H54 (cell line): ENCODE data around the gene TK1.

ENCODE experiments used
- DNase-seq: peaks from one replicate; pipeline ENCODE4 v3.0.0; 2011; ENCODE audit warnings: low spot score, mixed read lengths; ENCODE audit not compliant: insufficient read length
- FAIRE-seq: peaks from 3 replicates; lab custom pipeline; 2011; peaks lifted over from hg19 to GRCh38; lab: Jason Lieb, UNC
- POLR2A ChIP-seq: IDR thresholded peaks from 2 replicates; pipeline ENCODE4 v1.6.1; 2011; ENCODE audit warnings: low read depth, mild to moderate bottlenecking, low read length

TK1 gene

GRCh38 chr17:78226055-78226758, 39.4 kb upstream of the TK1 start:
- no peak for TF ChIP-seq POLR2A
- DNase-seq = no peak
- FAIRE-seq = no peak

DNA sequence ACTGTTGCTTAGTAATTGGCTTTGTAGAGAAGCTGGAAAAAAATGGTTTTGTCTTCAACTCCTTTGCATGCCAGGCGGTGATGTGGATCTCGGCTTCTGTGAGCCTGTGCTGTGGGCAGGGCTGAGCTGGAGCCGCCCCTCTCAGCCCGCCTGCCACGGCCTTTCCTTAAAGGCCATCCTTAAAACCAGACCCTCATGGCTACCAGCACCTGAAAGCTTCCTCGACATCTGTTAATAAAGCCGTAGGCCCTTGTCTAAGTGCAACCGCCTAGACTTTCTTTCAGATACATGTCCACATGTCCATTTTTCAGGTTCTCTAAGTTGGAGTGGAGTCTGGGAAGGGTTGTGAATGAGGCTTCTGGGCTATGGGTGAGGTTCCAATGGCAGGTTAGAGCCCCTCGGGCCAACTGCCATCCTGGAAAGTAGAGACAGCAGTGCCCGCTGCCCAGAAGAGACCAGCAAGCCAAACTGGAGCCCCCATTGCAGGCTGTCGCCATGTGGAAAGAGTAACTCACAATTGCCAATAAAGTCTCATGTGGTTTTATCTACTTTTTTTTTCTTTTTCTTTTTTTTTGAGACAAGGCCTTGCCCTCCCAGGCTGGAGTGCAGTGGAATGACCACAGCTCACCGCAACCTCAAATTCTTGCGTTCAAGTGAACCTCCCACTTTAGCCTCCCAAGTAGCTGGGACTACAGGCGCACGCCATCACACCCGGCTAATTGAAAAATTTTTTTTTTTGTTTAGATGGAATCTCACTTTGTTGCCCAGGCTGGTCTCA, 38.4 kb upstream of the TK1 start:
- FAIRE-seq = no peak
- no peak for DNase-seq
- no peak for TF ChIP-seq POLR2A

- DNase-seq (no peak), FAIRE-seq (no peak)
- TF ChIP-seq POLR2A = no peak
Observed at GRCh38 chr17:78224231-78225087, 37.6 kb upstream of the TK1 start.

DNA sequence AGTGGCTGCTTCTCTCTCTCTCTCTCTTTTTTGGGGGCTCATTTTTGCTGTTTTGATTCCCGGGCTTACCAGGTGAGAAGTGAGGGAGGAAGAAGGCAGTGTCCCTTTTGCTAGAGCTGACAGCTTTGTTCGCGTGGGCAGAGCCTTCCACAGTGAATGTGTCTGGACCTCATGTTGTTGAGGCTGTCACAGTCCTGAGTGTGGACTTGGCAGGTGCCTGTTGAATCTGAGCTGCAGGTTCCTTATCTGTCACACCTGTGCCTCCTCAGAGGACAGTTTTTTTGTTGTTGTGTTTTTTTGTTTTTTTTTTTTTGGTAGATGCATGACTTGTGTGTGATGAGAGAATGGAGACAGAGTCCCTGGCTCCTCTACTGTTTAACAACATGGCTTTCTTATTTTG, 36.9 kb upstream of the TK1 start:
- FAIRE-seq = no peak
- no peak for TF ChIP-seq POLR2A
- no peak for DNase-seq

- no peak for FAIRE-seq
- no peak for TF ChIP-seq POLR2A
Observed at GRCh38 chr17:78223061-78223460, 36.2 kb upstream of the TK1 start.

DNA sequence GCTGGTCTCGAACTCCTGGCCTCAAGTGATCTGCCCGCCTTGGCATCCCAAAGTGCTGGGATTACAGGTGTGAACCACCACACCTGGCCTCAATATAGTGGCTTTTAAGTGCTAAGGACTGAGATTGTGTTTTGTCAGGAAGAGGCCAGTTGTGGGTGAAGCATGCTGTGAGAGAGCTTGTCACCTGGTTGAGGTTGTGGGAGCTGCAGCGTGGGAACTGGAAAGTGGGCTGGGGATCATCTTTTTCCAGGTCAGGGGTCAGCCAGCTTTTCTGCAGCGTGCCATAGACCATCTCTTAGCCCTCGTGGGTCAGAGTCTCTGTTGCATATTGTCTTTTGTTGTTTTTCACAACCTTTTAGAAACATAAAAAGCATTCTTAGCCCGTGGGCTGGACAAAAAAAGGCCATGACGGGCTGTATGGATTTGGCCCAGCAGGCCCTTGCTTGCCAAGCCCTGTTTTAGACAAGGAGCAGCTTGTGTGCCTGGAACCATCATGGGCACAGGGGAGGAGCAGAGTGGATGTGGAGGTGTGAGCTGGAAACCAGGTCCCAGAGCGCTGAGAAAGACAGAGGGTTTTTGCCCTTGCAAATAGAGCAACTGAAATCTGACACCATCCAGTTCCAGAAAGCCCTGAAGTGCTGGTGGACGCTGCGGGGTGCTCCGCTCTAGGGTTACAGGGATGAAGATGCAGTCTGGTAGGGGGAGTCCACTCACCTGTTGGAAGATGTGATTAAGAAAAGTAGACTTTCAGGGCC, 32.7 kb upstream of the TK1 start:
- no peak for FAIRE-seq
- no peak for TF ChIP-seq POLR2A
- DNase-seq = no peak

More at GRCh38 chr17:78223061-78223460, 36.2 kb upstream of the TK1 start:
- DNase-seq = no peak

DNA sequence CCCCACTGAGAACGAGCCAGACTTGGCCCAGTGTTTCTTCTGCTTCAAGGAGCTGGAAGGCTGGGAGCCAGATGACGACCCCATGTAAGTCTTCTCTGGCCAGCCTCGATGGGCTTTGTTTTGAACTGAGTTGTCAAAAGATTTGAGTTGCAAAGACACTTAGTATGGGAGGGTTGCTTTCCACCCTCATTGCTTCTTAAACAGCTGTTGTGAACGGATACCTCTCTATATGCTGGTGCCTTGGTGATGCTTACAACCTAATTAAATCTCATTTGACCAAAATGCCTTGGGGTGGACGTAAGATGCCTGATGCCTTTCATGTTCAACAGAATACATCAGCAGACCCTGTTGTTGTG, 27.8 kb upstream of the TK1 start:
- FAIRE-seq (no peak), DNase-seq (no peak)

DNA sequence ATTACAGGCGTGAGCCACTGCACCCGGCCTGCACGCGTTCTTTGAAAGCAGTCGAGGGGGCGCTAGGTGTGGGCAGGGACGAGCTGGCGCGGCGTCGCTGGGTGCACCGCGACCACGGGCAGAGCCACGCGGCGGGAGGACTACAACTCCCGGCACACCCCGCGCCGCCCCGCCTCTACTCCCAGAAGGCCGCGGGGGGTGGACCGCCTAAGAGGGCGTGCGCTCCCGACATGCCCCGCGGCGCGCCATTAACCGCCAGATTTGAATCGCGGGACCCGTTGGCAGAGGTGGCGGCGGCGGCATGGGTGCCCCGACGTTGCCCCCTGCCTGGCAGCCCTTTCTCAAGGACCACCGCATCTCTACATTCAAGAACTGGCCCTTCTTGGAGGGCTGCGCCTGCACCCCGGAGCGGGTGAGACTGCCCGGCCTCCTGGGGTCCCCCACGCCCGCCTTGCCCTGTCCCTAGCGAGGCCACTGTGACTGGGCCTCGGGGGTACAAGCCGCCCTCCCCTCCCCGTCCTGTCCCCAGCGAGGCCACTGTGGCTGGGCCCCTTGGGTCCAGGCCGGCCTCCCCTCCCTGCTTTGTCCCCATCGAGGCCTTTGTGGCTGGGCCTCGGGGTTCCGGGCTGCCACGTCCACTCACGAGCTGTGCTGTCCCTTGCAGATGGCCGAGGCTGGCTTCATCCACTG, 27.3 kb upstream of the TK1 start, which contains the start of gene BIRC5:
Gene BIRC5 (plus strand): TSS at position 238 of the 690 bp plus-strand sequence. CDS start 64 bp downstream, at position 302.
- peak; percentile 67 for TF ChIP-seq POLR2A
- FAIRE-seq = no peak
- peak; percentile 90 for DNase-seq

More for the DNA sequence above, 27.8 kb upstream of the TK1 start:
- no peak for TF ChIP-seq POLR2A

GRCh38 chr17:78211032-78211431, 24.2 kb upstream of the TK1 start:
- FAIRE-seq = no peak

DNA sequence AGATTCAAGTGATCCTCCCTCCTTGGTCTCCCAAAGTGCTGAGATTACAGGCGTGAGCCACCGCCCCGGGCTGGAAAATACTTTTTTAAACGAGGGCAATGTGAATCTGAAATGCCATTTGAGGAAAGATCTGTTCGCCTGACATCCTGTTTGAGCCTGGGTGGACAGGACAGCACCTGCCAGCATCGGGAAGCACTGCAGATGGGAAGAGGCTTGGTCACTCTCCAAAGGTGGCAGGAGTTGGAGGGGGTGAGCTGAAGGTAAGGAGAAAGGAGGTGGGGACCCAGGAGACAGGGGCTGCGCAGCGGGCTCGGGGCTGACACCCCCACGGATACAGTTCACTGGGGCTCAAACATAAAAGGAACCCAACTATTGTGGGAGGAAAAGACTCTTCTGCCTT, 23.3 kb upstream of the TK1 start:
- no peak for DNase-seq
- TF ChIP-seq POLR2A = no peak
- no peak for FAIRE-seq

More at GRCh38 chr17:78211032-78211431, 24.2 kb upstream of the TK1 start:
- DNase-seq = no peak
- no peak for TF ChIP-seq POLR2A

- FAIRE-seq (no peak), DNase-seq (no peak)
- TF ChIP-seq POLR2A = no peak
Observed at GRCh38 chr17:78208486-78208885, 21.6 kb upstream of the TK1 start.

GRCh38 chr17:78206298-78206697, 19.4 kb upstream of the TK1 start:
- FAIRE-seq (no peak), DNase-seq (no peak)
- TF ChIP-seq POLR2A = no peak
